MCF 10A (cell line): ENCODE measurements around the gene BEND3. TPM values are rescaled to one million over a fixed set of nuclear protein-coding genes. Genes with fewer than 3 reads are reported as not detected.
A peak's percentile ranks its signal among the peaks of the same experiment; 100 is the strongest.

ENCODE experiments used
- BruUV-seq: library from RNA; stranded (reverse); fragments of 400-500 nt; replicated peaks from 2 replicates; lab custom pipeline; 2021; lab: Mats Ljungman, UMichigan
- CTCF ChIA-PET: fragments of 300-600 bp; sonication (Branson Sonifier 250); formaldehyde crosslinking; extraction: SDS; loops from one replicate; lab custom pipeline; 2021; ENCODE audit warnings: antibody characterized with exemption, inconsistent platforms; lab: Yijun Ruan, JAX
- POLR2A ChIA-PET: fragments of 300-600, 350-650 bp; sonication (Branson Sonifier 250); formaldehyde crosslinking; extraction: SDS; loops from one replicate; lab custom pipeline; 2020; ENCODE audit warnings: antibody characterized with exemption, inconsistent platforms; lab: Yijun Ruan, JAX
- DNase-seq: peaks from one replicate; pipeline ENCODE4 v3.0.0-alpha.2; 2018; ENCODE audit not compliant: unreplicated experiment
- H3K27ac Mint-ChIP-seq: one replicate; pipeline ENCODE4 v1.8.0; 2022; ENCODE audit warnings: mild to moderate bottlenecking, low read depth, mixed read lengths; ENCODE audit not compliant: unreplicated experiment
- H3K27me3 Mint-ChIP-seq: one replicate; pipeline ENCODE4 v1.8.0; 2022; ENCODE audit warnings: mixed read lengths; ENCODE audit not compliant: insufficient read depth, unreplicated experiment
- H3K36me3 Mint-ChIP-seq: one replicate; pipeline ENCODE4 v1.8.0; 2022; ENCODE audit warnings: mild to moderate bottlenecking, moderate library complexity, mixed read lengths; ENCODE audit not compliant: insufficient read depth, unreplicated experiment
- H3K4me1 Mint-ChIP-seq: one replicate; pipeline ENCODE4 v1.8.0; 2022; ENCODE audit warnings: mixed read lengths; ENCODE audit not compliant: insufficient read depth, unreplicated experiment
- H3K4me3 Mint-ChIP-seq: one replicate; pipeline ENCODE4 v1.8.0; 2022; ENCODE audit warnings: mild to moderate bottlenecking, moderate library complexity, mixed read lengths; ENCODE audit not compliant: unreplicated experiment
- H3K9me3 Mint-ChIP-seq: one replicate; pipeline ENCODE4 v1.8.0; 2022; ENCODE audit warnings: mixed read lengths; ENCODE audit not compliant: unreplicated experiment
- intact Hi-C: fragments of 100-400 bp; cut with micrococcal nuclease; formaldehyde crosslinking; loops from 2 replicates; pipeline ENCODE4 v1.14.1; 2022
- total RNA-seq: library from RNA; stranded (reverse); gene quantifications from 2 replicates; pipeline ENCODE4 v1.2.3, GENCODE V29; 2022
- TF ChIP-seq, protein P1 (sequence below): fragments of 200-600 bp; IDR thresholded peaks from one replicate; pipeline ENCODE4 v1.8.0; 2022; ENCODE audit warnings: antibody characterized with exemption, mild to moderate bottlenecking; ENCODE audit not compliant: unreplicated experiment

Gene BEND3
- total RNA-seq, 1 experiment from 2014 or later, result 3.1 TPM

DNA sequence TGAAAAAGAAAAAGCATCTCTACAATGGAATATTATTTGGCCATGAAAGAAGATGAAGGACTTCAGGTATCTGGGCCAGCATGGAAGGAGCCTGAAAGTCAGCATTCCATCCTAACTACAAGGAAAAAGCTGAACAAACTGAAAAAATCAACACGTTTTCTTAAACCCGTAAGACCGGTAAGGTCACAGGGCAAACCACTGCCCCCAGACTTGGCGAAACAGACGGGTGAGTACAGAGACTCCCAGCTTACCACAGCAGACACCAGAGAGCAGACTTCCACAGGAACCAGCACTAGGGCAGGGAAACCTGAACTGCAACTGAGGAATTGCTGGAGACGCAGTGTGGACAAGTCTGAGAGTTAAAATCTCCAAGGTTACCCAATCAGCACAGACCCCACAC lies 31.4 kb downstream of the BEND3 start:
- DNase-seq, result no peak
- POLR2A ChIA-PET, result interaction anchor here (0.6 kb wide), 1 partner anchor 11 kb away, joined by 4 read pairs; no protein-coding TSS in a partner anchor
- intact Hi-C loops, result no loop called here

DNA sequence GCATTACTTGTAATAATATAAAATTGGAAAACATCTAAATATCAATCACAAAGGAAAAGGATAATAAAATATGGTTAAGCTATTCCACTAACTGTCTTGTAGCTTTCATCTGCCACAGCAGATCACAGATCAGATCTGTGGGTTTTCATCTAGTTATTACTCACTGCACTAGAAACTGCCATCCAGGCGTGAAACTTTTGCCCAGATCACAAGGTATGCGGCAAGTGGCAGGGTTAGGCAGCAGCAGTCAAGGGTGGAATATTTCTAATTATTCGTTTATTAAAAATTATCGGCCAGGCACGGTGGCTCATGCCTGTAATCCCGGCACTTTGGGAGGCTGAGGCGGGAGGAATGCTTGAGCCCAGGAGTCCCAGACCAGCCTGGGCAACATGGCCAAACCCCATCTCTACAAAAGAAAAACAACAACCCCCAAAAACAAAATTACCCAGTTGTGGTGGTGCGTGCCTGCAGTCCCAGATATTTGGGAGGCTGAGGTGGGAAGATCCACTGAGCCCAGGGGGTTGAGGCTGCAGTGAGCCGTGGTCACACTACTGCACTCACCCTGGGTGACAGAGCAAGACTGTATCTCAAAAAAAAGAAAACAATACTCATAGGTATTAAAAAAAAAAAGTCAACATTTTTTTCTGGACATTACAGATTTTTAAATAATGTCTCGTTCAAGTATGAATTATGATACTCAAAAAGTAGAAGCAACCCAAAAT lies 32.1 kb downstream of the BEND3 start:
- no TSS peak for BruUV-seq
- DNase-seq, result no peak
- no peaks in the 10 kb centered on the region for H3K36me3 Mint-ChIP-seq
- CTCF ChIA-PET, result no interaction called here
- no peaks in the 10 kb centered on the region for H3K9me3 Mint-ChIP-seq
- no peaks in the 10 kb centered on the region for H3K4me1 Mint-ChIP-seq
- TF ChIP-seq, protein P1, sequence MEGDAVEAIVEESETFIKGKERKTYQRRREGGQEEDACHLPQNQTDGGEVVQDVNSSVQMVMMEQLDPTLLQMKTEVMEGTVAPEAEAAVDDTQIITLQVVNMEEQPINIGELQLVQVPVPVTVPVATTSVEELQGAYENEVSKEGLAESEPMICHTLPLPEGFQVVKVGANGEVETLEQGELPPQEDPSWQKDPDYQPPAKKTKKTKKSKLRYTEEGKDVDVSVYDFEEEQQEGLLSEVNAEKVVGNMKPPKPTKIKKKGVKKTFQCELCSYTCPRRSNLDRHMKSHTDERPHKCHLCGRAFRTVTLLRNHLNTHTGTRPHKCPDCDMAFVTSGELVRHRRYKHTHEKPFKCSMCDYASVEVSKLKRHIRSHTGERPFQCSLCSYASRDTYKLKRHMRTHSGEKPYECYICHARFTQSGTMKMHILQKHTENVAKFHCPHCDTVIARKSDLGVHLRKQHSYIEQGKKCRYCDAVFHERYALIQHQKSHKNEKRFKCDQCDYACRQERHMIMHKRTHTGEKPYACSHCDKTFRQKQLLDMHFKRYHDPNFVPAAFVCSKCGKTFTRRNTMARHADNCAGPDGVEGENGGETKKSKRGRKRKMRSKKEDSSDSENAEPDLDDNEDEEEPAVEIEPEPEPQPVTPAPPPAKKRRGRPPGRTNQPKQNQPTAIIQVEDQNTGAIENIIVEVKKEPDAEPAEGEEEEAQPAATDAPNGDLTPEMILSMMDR, result no peak
- POLR2A ChIA-PET, result no interaction called here
- H3K4me3 Mint-ChIP-seq, result no peak overlapping the region
- intact Hi-C loops, result no loop called here
- H3K27me3 Mint-ChIP-seq, result no peaks in the 10 kb centered on the region
- no peak overlapping the region for H3K27ac Mint-ChIP-seq

More for the DNA sequence above, 31.4 kb downstream of the BEND3 start:
- Mint-ChIP-seq H3K27me3 (no peaks in the 10 kb centered on the region), H3K4me1 (no peaks in the 10 kb centered on the region), H3K36me3 (no peaks in the 10 kb centered on the region), H3K4me3 (no peak overlapping the region), H3K27ac (no peak overlapping the region), H3K9me3 (no peaks in the 10 kb centered on the region)
- TF ChIP-seq, protein P1, result no peak
- CTCF ChIA-PET, result interaction anchor here (0.7 kb wide), 1 partner anchor 30 kb away, joined by 4 read pairs; no protein-coding TSS in a partner anchor
- no TSS peak for BruUV-seq

DNA sequence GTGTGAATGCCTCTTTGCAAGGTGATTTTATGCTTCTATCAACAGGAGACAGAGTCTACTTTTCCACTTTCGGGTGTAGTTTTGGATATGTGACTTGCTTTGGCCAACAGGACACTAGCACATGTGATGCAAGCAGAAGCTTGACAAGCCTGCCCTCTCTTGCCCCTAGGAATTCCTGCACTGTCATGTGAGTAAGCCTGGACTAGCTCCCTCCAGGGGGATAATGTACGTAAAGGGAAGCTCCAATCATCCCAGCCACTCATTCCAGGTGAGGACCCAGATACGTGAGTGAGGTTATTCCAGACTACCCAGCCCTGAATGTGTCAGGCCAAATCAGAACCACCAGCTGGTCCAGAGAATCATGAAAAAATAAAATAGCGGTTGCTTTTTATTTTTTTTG lies 33.3 kb downstream of the BEND3 start:
- CTCF ChIA-PET, result interaction anchor here (0.6 to 0.7 kb wide), 3 partner anchors 59 to 686 kb away, joined by 3 to 4 read pairs (median 4); no protein-coding TSS in a partner anchor
- Mint-ChIP-seq H3K4me1 (no peaks in the 10 kb centered on the region), H3K4me3 (no peak overlapping the region), H3K36me3 (no peaks in the 10 kb centered on the region), H3K9me3 (no peaks in the 10 kb centered on the region), H3K27me3 (no peaks in the 10 kb centered on the region), H3K27ac (no peak overlapping the region)
- DNase-seq, result peak; percentile 18
- intact Hi-C loops, result no loop called here
- no TSS peak for BruUV-seq
- TF ChIP-seq, protein P1, result no peak
- POLR2A ChIA-PET, result interaction anchor here (0.6 kb wide), 1 partner anchor 31 kb away, joined by 3 read pairs; no protein-coding TSS in a partner anchor

GRCh38 chr6:107080036-107080435 lies 35.3 kb downstream of the BEND3 start:
- Mint-ChIP-seq H3K4me3 (no peak overlapping the region), H3K36me3 (no peaks in the 10 kb centered on the region), H3K4me1 (no peaks in the 10 kb centered on the region), H3K9me3 (no peaks in the 10 kb centered on the region), H3K27me3 (no peaks in the 10 kb centered on the region), H3K27ac (no peak overlapping the region)
- ChIA-PET CTCF (interaction anchor here (0.8 to 1.0 kb wide), 3 partner anchors 11 to 52 kb away, joined by 3 to 4 read pairs (median 4); partner anchors contain the start of gene MTRES1), POLR2A (no interaction called here)
- TF ChIP-seq, protein P1, result peak; percentile 20
- intact Hi-C loops, result no loop called here
- no TSS peak for BruUV-seq
- DNase-seq, result peak; percentile 20
